ENCODE measurements around the gene SREBF2.
"Not testable (repeated sequence)": the region's sequence is repeated elsewhere in the genome, so short reads cannot be mapped to it uniquely, and the experiment has no call there.

The SREBF2 gene

GRCh38 chr22:41821471-41822316, 11.2 kb upstream of the SREBF2 start:
- no peak for DNase-seq (ENCODE audit: low read depth, low spot score)

DNA sequence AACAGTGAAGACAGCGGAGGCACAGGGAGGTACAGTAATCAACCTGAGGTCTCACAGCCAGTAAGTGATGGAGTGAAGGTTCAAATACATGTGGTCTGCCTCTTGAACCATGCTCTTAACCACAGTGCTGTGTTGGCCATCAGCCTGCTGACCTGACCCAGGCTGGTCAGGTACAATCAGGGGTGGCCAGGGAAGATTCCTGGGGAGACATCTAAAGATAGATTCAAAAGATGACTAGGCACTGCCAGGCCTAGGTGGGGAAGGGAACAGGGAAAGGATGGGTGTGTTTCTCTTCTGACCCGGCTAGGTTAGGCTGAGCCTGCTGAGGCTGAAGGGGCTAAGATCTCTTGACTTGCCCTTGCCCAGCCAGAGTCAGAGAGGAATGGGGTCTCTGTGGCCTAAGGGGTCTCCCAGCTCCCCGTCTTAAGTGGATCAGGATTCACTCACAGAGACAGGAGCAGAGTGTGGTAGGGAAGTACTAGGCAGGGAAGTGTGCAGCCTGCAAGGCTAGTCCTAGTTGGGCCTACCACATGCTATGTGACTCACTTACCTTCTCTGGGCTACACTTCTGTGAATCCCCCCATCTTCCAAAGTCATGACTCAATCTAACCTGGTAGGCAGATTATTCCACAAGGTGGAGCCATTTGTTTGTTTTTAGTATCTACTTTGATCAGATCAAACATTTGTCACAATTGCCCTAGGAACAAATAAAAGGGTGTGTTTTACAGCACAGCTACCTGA, 10.4 kb upstream of the SREBF2 start:
- no peak for DNase-seq (ENCODE audit: low read depth, low spot score)

- no peak for DNase-seq (ENCODE audit: low read depth, low spot score)
Measured at GRCh38 chr22:41823797-41824196, 9.1 kb upstream of the SREBF2 start.

DNA sequence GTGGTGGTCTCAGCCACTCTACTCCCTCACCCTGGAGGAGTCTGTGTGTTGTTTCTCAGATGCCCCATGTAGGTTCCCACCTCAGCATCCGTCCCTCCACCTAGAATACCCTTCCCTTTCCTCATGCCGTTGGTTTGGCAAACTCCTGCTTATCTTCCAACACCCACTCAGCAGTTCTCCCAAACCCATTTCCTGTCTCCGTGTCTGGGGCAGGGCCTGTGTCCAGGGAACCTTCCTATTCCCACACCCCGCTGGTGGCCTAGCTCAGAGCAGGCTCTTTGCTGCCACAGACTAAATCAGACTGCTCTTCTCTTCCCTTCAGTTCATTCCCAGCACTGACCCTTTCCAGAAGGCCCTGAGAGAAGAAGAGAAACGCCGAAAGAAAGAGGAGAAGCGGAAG, 7.5 kb upstream of the SREBF2 start:
- no peak for DNase-seq (ENCODE audit: low read depth, low spot score)

DNA sequence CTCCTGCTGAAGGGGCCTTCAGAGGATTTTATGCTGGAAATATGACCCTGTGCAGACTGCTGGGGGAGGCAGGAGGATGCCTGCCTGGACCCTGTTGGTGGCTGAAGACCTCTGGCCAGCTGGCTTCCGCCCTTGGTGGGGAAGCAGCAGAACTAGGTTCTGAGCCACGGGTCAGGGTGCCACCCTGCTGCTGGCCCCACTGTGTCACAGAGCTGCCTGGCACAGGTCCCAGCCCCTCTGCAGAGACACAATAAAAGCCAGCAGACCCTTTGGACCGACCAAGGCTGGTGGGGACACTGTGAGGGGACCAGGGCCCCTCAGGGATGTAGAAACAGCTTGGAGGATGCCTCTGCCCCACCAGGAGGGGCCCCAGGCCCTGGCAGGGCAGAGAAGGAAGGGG, 6.9 kb upstream of the SREBF2 start:
- no peak for DNase-seq (ENCODE audit: low read depth, low spot score)

GRCh38 chr22:41826430-41827383, 6.2 kb upstream of the SREBF2 start:
- DNase-seq (ENCODE audit: low read depth, low spot score): no peak

DNA sequence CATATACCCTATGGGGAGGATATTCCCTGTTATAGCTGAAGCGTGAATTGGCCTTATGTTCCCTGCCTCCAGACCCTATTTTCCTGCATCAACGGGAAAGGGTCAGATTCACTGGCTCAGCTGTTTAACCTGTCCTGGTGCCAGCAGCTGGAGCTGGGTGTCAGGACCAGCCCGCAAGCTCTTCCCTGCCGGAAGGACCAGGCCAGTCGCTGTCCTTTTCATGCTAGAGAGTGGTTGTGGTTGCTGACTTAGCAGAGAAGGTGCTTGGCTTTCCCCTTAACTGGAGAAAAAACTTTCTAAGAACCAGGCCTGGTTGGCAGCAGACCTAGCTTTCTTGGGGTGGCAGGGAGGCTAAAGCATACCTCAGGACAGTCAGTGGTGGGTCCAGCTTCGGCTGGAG, 5.2 kb upstream of the SREBF2 start:
- no peak for DNase-seq (ENCODE audit: low read depth, low spot score)

- peak; percentile 61 for DNase-seq (ENCODE audit: low read depth, low spot score)
Measured at GRCh38 chr22:41828516-41828915, 4.4 kb upstream of the SREBF2 start.

GRCh38 chr22:41830174-41830573, 2.7 kb upstream of the SREBF2 start:
- no peak for DNase-seq (ENCODE audit: low read depth, low spot score)

- peak; percentile 52 for DNase-seq (ENCODE audit: low read depth, low spot score)
Measured at GRCh38 chr22:41831383-41831782, 1.5 kb upstream of the SREBF2 start.

- no peak for DNase-seq (ENCODE audit: low read depth, low spot score)
Measured at GRCh38 chr22:41831828-41832552, 915 bp upstream of the SREBF2 start.

GRCh38 chr22:41833369-41834004, 582 bp downstream of the SREBF2 start:
- peak; percentile 49 for DNase-seq (ENCODE audit: low read depth, low spot score)

GRCh38 chr22:41834005-41834944, 1.4 kb downstream of the SREBF2 start:
- no peak for DNase-seq (ENCODE audit: low read depth, low spot score)

DNA sequence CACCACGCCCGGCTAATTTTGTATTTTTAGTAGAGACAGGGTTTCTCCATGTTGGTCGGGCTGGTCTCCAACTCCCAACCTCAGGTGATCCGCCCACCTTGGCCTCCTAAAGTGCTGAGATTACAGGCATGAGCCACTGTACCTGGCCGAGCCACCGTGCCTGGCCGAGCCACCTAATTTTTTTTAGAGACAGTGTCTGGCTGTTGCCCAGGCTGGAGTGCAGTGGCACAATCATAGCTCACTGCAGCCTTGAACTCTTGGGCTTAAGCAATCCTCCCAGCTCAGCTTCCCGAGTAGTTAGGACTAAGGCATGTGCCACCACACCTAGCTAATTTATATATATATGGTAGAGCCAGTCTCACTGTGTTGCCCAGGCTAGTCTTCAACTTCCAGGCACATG, 2.6 kb downstream of the SREBF2 start:
- DNase-seq (ENCODE audit: low read depth, low spot score): not testable (repeated sequence)

DNA sequence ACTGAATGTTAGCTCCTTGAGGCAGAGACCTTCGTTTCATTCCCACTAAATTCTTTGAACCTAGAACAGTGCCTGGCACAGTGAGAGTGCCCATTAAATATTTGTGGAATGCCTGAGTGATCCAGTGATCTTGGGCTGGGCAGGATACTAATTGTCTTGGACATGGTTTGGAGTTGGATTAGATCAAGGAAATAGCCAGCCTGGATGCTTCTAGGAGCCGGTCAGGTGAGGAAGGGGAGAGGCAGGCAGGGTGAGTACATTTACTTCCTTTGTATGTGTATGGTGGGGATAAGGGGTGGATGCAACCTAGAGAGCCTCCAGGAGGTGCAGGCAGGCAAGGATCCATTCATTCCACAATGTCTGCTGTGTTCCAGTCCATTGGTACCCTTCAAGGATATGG, 3.6 kb downstream of the SREBF2 start:
- DNase-seq (ENCODE audit: low read depth, low spot score): no peak

- no peak for DNase-seq (ENCODE audit: low read depth, low spot score)
Measured at GRCh38 chr22:41838842-41839618, 6.1 kb downstream of the SREBF2 start.

- no peak for DNase-seq (ENCODE audit: low read depth, low spot score)
Measured at GRCh38 chr22:41840216-41840615, 7.3 kb downstream of the SREBF2 start.

DNA sequence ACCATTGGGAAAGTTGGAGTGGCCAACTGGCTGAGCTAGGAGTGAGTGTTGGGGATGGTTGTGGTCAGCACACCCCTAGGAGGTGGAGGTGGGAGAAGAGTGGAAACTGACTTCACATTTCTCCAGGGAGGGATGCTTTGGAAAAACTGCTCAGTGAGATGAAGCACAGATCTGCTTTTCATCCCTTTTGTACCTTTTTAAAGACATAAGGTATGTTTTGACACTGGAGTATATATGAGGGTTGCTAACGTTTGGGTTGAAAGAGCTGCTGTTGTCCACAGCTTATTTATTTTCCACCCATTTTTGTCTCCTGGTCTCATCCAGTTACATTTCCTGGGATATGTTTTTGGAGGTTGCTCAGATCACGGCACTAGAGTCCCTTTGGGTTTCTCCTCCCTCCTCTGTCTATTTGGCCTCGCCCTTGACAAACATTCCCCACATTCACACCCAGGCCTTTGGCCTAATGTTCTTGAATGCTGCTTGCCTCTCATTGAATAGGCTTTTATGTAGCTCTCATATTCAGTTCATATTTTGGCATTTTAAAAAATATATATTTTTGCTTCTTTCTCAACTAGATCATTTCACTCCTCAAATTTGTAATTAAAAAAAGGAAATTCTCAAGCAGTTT, 8.3 kb downstream of the SREBF2 start:
- DNase-seq (ENCODE audit: low read depth, low spot score): no peak
